ENCODE results near the gene OS9.
"Not testable (repeated sequence)": the region's sequence is repeated elsewhere in the genome, so short reads cannot be mapped to it uniquely, and the experiment has no call there.

OS9 gene

DNA sequence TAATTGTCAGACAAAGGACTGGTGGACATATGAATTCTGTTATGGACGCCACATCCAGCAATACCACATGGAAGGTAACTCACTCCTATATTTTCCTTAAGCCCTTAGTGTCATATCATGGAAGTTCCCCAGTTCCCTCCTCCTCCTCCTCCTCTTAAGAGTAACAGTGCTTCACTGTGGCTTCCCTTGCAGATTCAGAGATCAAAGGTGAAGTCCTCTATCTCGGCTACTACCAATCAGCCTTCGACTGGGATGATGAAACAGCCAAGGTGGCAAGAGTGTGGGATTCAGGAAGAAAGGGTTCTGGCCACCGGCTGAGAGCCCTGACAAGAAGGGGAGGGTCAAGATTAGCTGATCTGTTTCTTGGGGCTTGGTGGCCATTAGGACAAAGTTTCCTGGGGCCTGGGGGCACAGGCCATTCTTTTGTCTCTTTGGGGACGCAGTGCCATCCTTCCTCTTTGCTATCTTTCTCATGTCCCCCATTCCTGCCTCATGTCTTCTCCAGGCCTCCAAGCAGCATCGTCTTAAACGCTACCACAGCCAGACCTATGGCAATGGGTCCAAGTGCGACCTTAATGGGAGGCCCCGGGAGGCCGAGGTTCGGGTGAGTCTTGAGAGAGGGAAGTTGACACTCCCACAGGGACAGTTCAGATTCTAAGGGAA is 2.0 kb downstream of the OS9 start:
- FAIRE-seq = no peak

DNA sequence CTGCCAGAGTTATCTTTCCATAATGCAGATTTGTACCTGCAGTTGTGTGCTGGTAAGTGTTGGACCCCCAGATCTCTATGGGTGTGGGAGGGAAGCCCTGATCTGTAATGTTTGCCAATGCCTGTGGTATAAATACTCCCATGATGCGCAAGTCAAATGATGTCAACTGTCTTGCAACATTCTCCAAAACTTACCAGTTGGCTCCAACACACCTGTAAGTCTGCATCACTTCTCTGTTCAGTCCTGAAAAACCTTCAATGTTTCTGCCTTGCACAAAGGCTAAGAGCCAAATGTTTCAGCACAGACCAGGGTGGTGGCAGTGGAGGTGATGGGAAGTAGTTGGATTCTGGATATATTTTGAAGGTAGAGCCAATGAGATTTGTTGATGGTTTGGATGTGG is 3.1 kb downstream of the OS9 start:
- FAIRE-seq = no peak

GRCh38 chr12:57698414-57698813 is 4.5 kb downstream of the OS9 start:
- no peak for FAIRE-seq

DNA sequence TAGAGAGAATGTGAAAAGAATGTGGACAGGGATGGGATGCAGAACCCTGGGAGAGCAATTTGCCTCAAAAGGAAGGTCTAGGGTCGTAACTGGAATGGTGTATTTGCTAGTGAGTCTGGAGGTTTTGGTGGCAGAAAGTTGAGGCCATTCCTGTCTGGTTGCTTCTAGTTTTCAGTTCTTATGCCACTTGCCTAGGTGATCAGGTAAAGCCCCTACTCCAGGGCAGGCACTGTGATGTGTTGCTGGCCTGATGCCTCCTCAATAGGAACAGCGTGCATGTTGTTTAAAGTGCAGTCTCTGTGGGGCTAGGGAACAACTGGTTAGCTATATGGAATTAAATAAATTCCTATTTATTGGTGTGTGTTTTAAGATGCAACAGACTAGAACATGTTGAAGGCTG is 6.4 kb downstream of the OS9 start:
- no peak for FAIRE-seq

DNA sequence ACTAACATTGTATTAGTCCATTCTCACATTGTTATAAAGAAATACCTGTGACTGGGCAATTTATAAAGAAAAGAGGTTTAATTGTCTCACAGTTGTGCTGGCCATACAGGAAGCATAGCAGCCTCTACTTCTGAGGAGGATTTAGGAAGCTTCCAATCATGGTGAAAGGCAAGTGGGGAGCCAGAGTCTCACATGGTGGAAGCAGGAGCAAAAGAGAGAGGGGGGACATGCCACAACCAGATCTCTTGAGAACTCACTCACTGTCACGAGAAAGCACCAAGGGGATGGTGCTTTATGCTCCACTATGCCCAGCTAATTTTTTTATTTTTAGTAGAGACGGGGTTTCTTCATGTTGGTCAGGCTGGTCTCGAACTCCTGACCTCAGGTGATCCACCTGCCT is 13.3 kb downstream of the OS9 start:
- no peak for FAIRE-seq

GRCh38 chr12:57708296-57708695 is 14.4 kb downstream of the OS9 start:
- no peak for FAIRE-seq

- FAIRE-seq = no peak
Observed at GRCh38 chr12:57712701-57713100, 18.8 kb downstream of the OS9 start.

GRCh38 chr12:57713209-57713608 is 19.3 kb downstream of the OS9 start:
- no peak for FAIRE-seq

GRCh38 chr12:57715036-57715748 is 21.3 kb downstream of the OS9 start:
- FAIRE-seq = not testable (repeated sequence)

- no peak for FAIRE-seq
Observed at GRCh38 chr12:57715786-57716185, 21.9 kb downstream of the OS9 start.

DNA sequence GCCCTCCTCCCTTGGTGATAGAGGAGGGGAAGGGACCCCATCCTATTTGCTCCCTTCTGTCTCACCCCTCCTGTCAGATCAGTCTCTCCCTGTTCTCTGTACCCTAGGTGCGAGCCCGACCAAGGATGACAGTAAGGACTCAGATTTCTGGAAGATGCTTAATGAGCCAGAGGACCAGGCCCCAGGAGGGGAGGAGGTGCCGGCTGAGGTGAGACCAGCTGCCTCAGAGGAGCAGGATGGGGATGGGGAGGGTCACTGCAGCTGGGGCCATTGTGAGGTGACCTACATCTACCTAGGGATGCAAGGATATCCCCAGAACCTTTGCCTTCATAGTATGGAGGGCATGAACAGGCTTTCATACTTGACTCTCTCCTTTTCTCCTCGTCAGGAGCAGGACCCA is 22.4 kb downstream of the OS9 start:
- no peak for FAIRE-seq

DNA sequence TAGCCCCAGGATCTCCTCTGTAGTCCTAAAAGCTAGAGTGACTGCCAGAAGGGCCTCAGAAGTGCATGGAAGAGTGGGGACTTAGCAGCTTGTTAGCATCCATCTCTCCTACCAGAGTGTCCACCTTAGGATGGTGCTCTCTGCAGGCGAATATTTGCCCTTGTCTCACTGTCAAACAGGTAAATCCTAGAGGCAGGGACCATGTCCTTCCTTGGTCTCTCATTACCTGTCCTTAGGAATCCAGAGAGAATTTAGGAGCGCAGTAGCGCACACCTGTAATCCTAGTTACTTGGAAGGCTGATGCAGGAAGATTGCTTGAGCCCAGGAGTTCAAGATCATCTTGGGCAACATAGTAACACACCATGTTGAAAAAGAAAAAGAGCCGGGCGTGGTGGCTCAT is 23.2 kb downstream of the OS9 start:
- FAIRE-seq = no peak

DNA sequence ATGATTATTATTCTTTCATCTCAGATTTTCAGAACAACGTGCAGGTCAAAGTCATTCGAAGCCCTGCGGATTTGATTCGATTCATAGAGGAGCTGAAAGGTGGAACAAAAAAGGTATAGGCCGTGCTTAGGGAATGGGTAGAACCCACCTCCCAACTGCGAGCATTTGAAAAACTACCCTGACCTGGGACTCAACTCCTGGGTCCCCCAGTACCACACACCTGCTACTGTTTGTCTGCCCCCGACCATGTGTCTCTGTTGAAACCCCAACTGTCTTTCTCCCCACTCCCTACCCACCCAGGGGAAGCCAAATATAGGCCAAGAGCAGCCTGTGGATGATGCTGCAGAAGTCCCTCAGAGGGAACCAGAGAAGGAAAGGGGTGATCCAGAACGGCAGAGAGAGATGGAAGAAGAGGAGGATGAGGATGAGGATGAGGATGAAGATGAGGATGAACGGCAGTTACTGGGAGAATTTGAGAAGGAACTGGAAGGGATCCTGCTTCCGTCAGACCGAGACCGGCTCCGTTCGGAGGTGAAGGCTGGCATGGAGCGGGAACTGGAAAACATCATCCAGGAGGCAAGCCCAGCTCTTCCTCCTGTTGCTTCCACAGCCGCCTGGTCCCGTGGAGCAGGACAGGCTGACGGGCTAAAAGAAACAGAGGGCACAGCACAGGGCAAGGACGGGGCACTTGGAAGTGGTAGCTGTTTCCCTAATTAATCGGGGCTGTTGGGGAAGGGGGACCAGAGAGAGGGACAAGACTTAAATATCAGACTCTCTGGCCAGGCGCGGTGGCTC is 24.1 kb downstream of the OS9 start:
- FAIRE-seq = no peak

DNA sequence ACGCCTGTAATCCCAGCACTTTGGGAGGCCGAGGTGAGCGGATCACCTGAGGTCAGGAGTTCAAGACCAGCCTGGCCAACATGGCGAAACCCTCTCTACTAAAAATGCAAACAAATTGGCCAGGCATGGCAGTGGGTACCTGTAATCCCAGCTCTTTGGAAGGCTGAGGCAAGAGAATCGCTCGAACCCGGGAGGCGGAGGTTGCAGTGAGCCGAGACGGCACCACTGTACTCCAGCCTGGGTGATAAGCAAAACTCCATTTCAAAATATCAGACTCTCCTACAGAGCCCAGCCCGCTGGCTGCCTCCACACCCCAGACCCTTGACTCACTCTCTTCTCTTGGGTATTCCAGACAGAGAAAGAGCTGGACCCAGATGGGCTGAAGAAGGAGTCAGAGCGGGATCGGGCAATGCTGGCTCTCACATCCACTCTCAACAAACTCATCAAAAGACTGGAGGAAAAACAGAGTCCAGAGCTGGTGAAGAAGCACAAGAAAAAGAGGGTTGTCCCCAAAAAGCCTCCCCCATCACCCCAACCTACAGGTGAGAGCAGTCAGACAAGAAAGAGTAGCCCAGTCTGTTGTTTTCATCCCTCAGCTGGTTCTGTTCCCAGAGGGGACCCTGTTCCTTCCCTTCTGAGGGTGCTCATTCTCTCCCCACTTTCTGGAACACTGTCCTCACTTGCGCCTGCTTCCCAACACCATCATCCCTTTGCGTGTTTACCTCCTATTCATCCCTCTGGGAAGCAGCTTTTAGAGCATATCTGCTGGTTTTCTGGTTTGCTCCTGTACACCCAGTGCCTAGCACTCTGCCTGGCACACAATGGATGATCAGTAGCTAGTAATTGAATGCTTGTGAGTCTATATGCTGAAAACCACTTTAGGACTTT is 25.0 kb downstream of the OS9 start:
- no peak for FAIRE-seq

GRCh38 chr12:57719777-57720605 is 26.1 kb downstream of the OS9 start:
- FAIRE-seq = no peak

GRCh38 chr12:57720606-57721595 is 27.0 kb downstream of the OS9 start:
- FAIRE-seq = no peak

GRCh38 chr12:57721846-57722608 is 28.1 kb downstream of the OS9 start:
- FAIRE-seq = not testable (repeated sequence)

- FAIRE-seq = no peak
Observed at GRCh38 chr12:57722716-57723629, 29.0 kb downstream of the OS9 start.

- FAIRE-seq = no peak
Observed at GRCh38 chr12:57723630-57723962, 29.7 kb downstream of the OS9 start.

Measured in endometrium (tissue), 2 donors.